ENCODE measurements around the gene CUBN.
"Not testable (repeated sequence)": the region's sequence is repeated elsewhere in the genome, so short reads cannot be mapped to it uniquely, and the experiment has no call there.

The CUBN gene

GRCh38 chr10:16853201-16853600 is 276.4 kb downstream of the CUBN start:
- peak; percentile 14 for DNase-seq

GRCh38 chr10:16852624-16853023 is 277.0 kb downstream of the CUBN start:
- DNase-seq = no peak

GRCh38 chr10:16848562-16849154 is 281.0 kb downstream of the CUBN start:
- no peak for DNase-seq

GRCh38 chr10:16847644-16848043 is 282.0 kb downstream of the CUBN start:
- DNase-seq = no peak

- no peak for DNase-seq
These were observed 284.4 kb downstream of the CUBN start for GRCh38 chr10:16845248-16845647.

- peak; percentile 77 for DNase-seq
These were observed 286.2 kb downstream of the CUBN start for GRCh38 chr10:16843252-16843870.

GRCh38 chr10:16835228-16835627 is 294.4 kb downstream of the CUBN start:
- DNase-seq = peak; percentile 51

GRCh38 chr10:16832351-16833080 is 297.1 kb downstream of the CUBN start:
- no peak for DNase-seq

- no peak for DNase-seq
These were observed 300.9 kb downstream of the CUBN start for GRCh38 chr10:16828701-16829175.

GRCh38 chr10:16828114-16828568 is 301.5 kb downstream of the CUBN start:
- peak; percentile 77 for DNase-seq

GRCh38 chr10:16827474-16827873 is 302.1 kb downstream of the CUBN start:
- not testable (repeated sequence) for DNase-seq

- no peak for DNase-seq
These were observed 306.8 kb downstream of the CUBN start for GRCh38 chr10:16822726-16823360.

- no peak for DNase-seq
These were observed 307.6 kb downstream of the CUBN start for GRCh38 chr10:16822027-16822426.

GRCh38 chr10:16820421-16820820 is 309.2 kb downstream of the CUBN start:
- no peak for DNase-seq

- no peak for DNase-seq
These were observed 309.6 kb downstream of the CUBN start for GRCh38 chr10:16820018-16820417.

GRCh38 chr10:16819436-16819835 is 310.2 kb downstream of the CUBN start:
- no peak for DNase-seq

- DNase-seq = no peak
These were observed 310.6 kb downstream of the CUBN start for GRCh38 chr10:16819026-16819425.

- DNase-seq = peak; percentile 100
These were observed 312.2 kb downstream of the CUBN start, which contains the start of gene RSU1 for GRCh38 chr10:16817125-16818019. RSU1 (minus strand) TSS chr10:16817424; CDS start chr10:16817081, 343 bp downstream.

GRCh38 chr10:16816830-16817124 is 312.8 kb downstream of the CUBN start:
- peak; percentile 2 for DNase-seq

- no peak for DNase-seq
These were observed 313.4 kb downstream of the CUBN start for GRCh38 chr10:16816171-16816570.

- DNase-seq = no peak
These were observed 315.6 kb downstream of the CUBN start for GRCh38 chr10:16814012-16814411.

- DNase-seq = no peak
These were observed 316.9 kb downstream of the CUBN start for GRCh38 chr10:16812676-16813075.

GRCh38 chr10:16811765-16812164 is 317.8 kb downstream of the CUBN start:
- no peak for DNase-seq
